Central memory CD8-positive, alpha-beta T cell (primary cell): ENCODE data around the gene EI24.
A peak's percentile ranks its signal among the peaks of the same experiment; 100 is the strongest.

Experiments used
- ATAC-seq: fragments of 150-1000 bp; cut with Tn5 transposase; replicated peaks from 2 replicates; pipeline ENCODE4 v1.10.0; 2022; ENCODE audit warnings: mild to moderate bottlenecking, moderate FRiP score, moderate number of reproducible peaks; ENCODE audit not compliant: poor library complexity, severe bottlenecking; ENCODE audit errors: extremely low read depth
- DNase-seq, 2 donors: peaks; one replicate each; pipeline ENCODE4 v3.0.0; 2021; ENCODE audit warnings: low spot score in 2 of 2
- H3K27ac Mint-ChIP-seq: one replicate; pipeline ENCODE4 v1.8.0; 2022; ENCODE audit warnings: low read depth, mild to moderate bottlenecking, moderate library complexity, mixed read lengths
- H3K27me3 Mint-ChIP-seq: one replicate; pipeline ENCODE4 v1.8.0; 2022; ENCODE audit warnings: mixed read lengths
- H3K36me3 Mint-ChIP-seq: one replicate; pipeline ENCODE4 v1.8.0; 2022; ENCODE audit warnings: mild to moderate bottlenecking, moderate library complexity, mixed read lengths; ENCODE audit not compliant: insufficient read depth
- H3K4me1 Mint-ChIP-seq: one replicate; pipeline ENCODE4 v1.8.0; 2022; ENCODE audit warnings: mixed read lengths
- H3K4me3 Mint-ChIP-seq: one replicate; pipeline ENCODE4 v1.8.0; 2022; ENCODE audit warnings: mild to moderate bottlenecking, moderate library complexity, mixed read lengths
- H3K9me3 Mint-ChIP-seq: one replicate; pipeline ENCODE4 v1.8.0; 2022; ENCODE audit warnings: mixed read lengths

The EI24 gene

DNA sequence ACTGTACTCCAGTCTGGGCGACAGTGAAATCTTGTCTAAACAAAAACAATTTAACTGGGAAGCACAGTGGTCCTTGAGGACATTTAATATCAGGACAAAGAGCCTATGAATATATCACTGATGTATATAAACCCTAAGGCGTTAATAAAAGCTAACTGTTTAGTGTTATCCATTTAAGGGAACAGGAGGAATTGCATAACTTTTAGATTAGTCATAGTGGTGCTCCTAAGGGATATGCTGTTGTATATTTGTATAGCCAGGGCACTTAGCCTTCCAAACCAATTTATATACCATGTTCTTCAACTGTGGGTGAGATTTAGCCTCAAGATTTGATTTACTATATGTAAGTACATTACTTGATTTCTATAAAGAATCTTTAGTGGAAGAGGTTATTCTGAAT is 52.7 kb downstream of the EI24 start:
- peaks cover 20% of the 10 kb centered on the region for H3K4me1 Mint-ChIP-seq
- peaks cover 41% of the 10 kb centered on the region for H3K36me3 Mint-ChIP-seq
- ATAC-seq (no peak), DNase-seq (no peak)
- no peaks in the 10 kb centered on the region for H3K9me3 Mint-ChIP-seq
- no peak overlapping the region for H3K4me3 Mint-ChIP-seq
- no peaks in the 10 kb centered on the region for H3K27me3 Mint-ChIP-seq
- H3K27ac Mint-ChIP-seq, result no peak overlapping the region

DNA sequence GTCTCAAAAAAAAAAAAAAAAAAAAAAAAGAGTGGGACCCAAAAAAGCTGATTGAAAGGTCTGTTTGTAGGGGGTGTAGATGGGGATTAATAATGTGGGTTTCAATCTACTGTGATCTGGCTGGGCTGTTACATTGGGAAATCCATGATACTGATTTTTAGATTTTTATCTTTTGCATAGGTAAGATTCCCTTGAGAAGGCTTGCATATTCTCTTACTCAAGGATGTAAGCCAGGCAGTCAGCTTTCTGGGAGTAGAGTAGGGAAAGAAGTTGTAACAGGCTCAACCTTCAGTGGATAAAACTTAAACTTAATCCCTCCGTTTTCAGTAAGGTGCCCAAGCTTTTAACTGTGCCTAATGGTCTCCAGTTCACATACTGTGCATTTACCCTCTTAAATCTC is 53.8 kb downstream of the EI24 start:
- H3K27me3 Mint-ChIP-seq, result no peaks in the 10 kb centered on the region
- no peak for ATAC-seq
- no peaks in the 10 kb centered on the region for H3K9me3 Mint-ChIP-seq
- H3K36me3 Mint-ChIP-seq, result peaks cover 38% of the 10 kb centered on the region
- H3K4me3 Mint-ChIP-seq, result no peak overlapping the region
- DNase-seq, result no peak
- peaks cover 24% of the 10 kb centered on the region for H3K4me1 Mint-ChIP-seq
- peak overlapping the region; percentile 51 for H3K27ac Mint-ChIP-seq

DNA sequence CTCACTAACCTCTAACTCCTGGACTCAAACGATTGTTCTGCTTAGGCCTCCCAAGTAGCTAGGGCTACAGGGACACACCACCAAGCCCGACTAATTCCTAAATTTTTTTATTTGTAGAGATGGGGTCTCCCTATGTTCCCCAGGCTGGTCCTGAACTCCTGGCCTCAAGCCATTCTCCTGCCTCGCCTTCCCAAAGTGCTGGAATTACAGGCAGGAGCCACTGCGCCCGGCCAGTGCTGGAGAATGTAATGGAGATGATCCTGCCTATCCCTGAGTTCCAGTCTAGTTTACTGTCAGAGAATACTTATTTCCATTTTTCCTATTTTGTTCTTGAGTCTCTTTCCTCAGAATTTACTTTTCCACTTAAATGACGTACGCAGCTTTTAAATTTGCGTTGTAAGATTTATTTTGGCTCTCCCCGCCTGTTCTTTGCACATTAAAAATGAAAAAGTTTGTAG is 55.5 kb downstream of the EI24 start, which contains the start of gene CHEK1:
Gene CHEK1, plus strand, starts transcription at position 408 of the 458 bp plus-strand sequence. CDS start 1,606 bp downstream, outside the sequence.
- Mint-ChIP-seq H3K9me3 (no peaks in the 10 kb centered on the region), H3K4me3 (peak within 1 kb of the TSS; percentile 88), H3K27ac (peak within 1 kb of the TSS; percentile 90), H3K27me3 (no peaks in the 10 kb centered on the region), H3K4me1 (peaks cover 24% of the 10 kb centered on the region), H3K36me3 (peaks cover 22% of the 10 kb centered on the region)
- DNase-seq (no peak), ATAC-seq (no peak)

DNA sequence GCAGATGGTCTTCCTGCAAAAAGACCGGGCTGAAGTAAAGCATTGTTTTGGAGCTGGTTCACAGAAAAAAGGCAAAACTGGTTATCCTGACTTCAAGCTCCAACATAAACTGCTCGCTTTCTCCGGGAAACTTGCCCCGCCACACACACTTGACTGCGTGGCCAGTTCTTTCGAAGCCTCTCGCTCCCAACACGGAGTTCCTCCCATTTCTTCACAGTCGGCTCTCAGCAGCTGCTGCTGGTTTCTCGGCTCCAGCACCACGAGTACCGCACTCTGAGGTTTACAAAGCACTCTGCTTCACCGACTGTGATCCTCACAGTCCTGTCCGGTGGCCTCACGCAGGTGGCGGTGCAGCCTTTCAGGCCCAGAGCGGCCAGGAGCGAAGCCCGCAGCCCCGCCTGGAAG is 56.0 kb downstream of the EI24 start:
- H3K9me3 Mint-ChIP-seq, result no peaks in the 10 kb centered on the region
- peaks cover 18% of the 10 kb centered on the region for H3K36me3 Mint-ChIP-seq
- peak overlapping the region; percentile 90 for H3K27ac Mint-ChIP-seq
- ATAC-seq (no peak), DNase-seq (no peak)
- peaks cover 24% of the 10 kb centered on the region for H3K4me1 Mint-ChIP-seq
- peak overlapping the region; percentile 88 for H3K4me3 Mint-ChIP-seq
- no peaks in the 10 kb centered on the region for H3K27me3 Mint-ChIP-seq

DNA sequence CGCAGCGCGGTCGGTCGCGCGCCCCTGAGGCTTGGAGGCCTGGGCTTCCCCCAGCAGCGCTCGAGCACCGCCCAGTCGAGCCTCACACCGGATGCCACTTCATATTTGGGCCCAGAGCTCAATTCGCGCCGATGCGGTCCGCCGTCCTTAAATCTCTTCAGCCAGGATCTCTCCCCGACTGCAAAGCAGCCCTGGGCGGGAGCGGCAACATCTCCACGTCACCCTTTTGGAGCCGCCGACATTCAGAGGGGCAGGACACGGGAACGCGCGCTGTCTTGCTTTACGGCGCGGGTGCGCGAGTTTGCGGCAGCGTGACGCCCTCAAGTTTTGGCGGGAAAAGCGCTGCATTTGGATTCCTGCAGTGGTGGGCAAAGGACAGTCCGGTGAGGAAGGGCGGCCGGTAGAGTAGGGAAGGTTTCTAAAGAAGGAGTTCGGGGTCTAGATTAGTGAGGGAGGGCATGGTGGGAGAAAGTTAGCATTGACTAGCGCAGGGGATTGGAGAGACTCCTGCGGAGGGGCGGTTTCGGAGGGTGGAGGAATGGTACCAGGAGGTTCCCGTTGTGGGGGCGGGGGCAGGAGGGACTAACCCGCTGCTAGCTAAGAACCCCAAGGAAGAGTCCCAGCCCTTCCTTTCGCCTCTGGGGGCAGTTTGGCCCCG is 56.5 kb downstream of the EI24 start:
- peak; percentile 91 for ATAC-seq
- Mint-ChIP-seq H3K9me3 (no peaks in the 10 kb centered on the region), H3K27me3 (no peaks in the 10 kb centered on the region), H3K4me3 (peak overlapping the region; percentile 88), H3K4me1 (peaks cover 24% of the 10 kb centered on the region), H3K36me3 (peaks cover 12% of the 10 kb centered on the region), H3K27ac (peak overlapping the region; percentile 90)
- peak; percentile 71 to 72 for DNase-seq

DNA sequence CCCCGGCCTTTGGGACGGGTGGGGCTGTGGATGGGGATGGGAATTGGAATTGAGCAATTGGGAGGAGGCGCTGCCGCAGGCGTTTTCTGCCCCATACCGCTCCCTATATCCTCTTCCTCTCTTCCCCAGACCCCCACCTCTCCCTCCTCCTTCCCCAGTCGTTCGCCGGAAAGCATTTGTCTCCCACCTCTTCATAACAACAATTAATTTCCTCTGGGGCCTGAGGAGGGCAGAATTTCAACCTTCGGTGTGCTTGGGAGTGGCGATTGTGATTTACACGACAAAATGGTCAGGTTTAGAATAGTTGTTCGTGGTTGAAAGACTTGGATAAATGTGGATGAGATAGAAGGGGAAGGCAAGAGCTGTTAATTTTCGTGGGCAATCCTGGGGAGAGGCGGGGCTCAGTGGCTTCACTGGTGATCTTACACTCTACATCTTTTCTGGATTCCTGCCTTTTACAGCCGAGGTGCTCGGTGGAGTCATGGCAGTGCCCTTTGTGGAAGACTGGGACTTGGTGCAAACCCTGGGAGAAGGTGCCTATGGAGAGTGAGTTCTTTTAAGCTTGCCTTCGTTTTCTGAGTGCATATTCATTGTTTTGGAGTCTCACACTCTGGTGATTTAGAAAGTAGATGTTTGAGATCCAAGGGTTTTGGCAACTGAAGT is 57.1 kb downstream of the EI24 start:
- Mint-ChIP-seq H3K27me3 (no peaks in the 10 kb centered on the region), H3K4me3 (peak overlapping the region; percentile 88), H3K4me1 (peaks cover 24% of the 10 kb centered on the region), H3K9me3 (no peaks in the 10 kb centered on the region), H3K27ac (peak overlapping the region; percentile 90), H3K36me3 (peaks cover 7% of the 10 kb centered on the region)
- DNase-seq (no peak), ATAC-seq (peak; percentile 54)

DNA sequence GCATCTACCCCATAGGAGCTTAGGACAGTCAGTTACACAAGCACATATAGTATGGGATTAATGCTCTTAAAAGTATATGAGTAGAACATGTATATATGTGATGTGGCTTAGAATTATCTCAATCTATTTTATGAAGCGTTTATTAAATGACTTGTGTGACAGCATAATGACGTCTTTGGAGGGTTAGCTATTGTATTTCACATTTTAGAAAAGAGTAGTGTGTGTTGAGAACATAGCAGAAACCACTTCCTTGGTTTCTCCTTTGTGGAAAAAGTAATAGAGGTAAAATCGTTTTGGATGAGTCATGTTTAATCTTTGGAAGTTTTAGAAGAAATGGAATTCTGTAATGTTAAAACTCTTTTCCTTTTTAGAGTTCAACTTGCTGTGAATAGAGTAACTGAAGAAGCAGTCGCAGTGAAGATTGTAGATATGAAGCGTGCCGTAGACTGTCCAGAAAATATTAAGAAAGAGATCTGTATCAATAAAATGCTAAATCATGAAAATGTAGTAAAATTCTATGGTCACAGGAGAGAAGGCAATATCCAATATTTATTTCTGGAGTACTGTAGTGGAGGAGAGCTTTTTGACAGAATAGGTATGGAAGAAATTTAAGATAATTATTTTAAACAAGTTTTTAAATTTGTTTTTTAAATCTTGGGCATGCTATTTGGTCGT is 58.1 kb downstream of the EI24 start:
- H3K27me3 Mint-ChIP-seq, result no peaks in the 10 kb centered on the region
- ATAC-seq, result no peak
- H3K9me3 Mint-ChIP-seq, result no peaks in the 10 kb centered on the region
- peak overlapping the region; percentile 90 for H3K27ac Mint-ChIP-seq
- H3K4me1 Mint-ChIP-seq, result peaks cover 24% of the 10 kb centered on the region
- peak overlapping the region; percentile 88 for H3K4me3 Mint-ChIP-seq
- no peak for DNase-seq
- peaks cover 7% of the 10 kb centered on the region for H3K36me3 Mint-ChIP-seq
